HCT116 (cell line): ENCODE measurements around the gene SND1. TPM values are rescaled to one million over a fixed set of nuclear protein-coding genes. Genes with fewer than 3 reads are reported as not detected.

Experiments used
- ELF1 ChIP-seq: IDR thresholded peaks from 2 replicates; pipeline ENCODE4 v1.6.1; 2012; ENCODE audit warnings: low read depth, borderline replicate concordance
- POLR2A ChIP-seq: IDR thresholded peaks from 2 replicates; pipeline ENCODE4 v1.7.0; 2011; ENCODE audit warnings: borderline replicate concordance; ENCODE audit not compliant: insufficient read depth, insufficient read length; ENCODE audit errors: extremely low read depth
- ZFX ChIP-seq: fragments of 450-650 bp; IDR thresholded peaks from 2 replicates; pipeline ENCODE4 v1.6.1; 2017
- microRNA counts: library from miRNA; unstranded; fragments of <30 nt; microRNA quantifications from one replicate; lab custom pipeline; 2015
- microRNA-seq: library from miRNA; unstranded; fragments of <30 nt; microRNA quantifications from one replicate; pipeline ENCODE4, GENCODE V29; 2016; ENCODE audit warnings: borderline number of aligned reads
- total RNA-seq: library from RNA; stranded (reverse); gene quantifications from one replicate; pipeline ENCODE4 v1.2.1, GENCODE V29; 2021; ENCODE audit not compliant: unreplicated experiment

Gene SND1
- total RNA-seq, 1 experiment from 2014 or later: 169 TPM

- TF ChIP-seq ELF1 (no peak), ZFX (no peak), POLR2A (no peak)
These were observed 489.7 kb downstream of the SND1 start (continued) for GRCh38 chr7:128141683-128142195.

MicroRNAs within 50 kb of the gene (microRNA counts, 767-probe panel; counts per million panel counts)
- not detected for microRNA hsa-miR-593-3p (lab: Ali Mortazavi, UCI)

Small RNA genes within 50 kb of the gene (microRNA-seq; reads per million reads assigned to microRNA genes)
- not detected for gene MIR593

Other genes with a start within 250 kb of the SND1 start
- gene GCC1, start 66.6 kb upstream of the SND1 start, total RNA-seq: 17.9 TPM
- 204 TPM for gene ARF5, start 63.8 kb upstream of the SND1 start, total RNA-seq
- 1.0 TPM for gene FSCN3, start 58.5 kb upstream of the SND1 start, total RNA-seq
- gene PAX4, start 34.1 kb upstream of the SND1 start, total RNA-seq: not detected